ENCODE measurements around the gene SPECC1L.

Gene SPECC1L

DNA sequence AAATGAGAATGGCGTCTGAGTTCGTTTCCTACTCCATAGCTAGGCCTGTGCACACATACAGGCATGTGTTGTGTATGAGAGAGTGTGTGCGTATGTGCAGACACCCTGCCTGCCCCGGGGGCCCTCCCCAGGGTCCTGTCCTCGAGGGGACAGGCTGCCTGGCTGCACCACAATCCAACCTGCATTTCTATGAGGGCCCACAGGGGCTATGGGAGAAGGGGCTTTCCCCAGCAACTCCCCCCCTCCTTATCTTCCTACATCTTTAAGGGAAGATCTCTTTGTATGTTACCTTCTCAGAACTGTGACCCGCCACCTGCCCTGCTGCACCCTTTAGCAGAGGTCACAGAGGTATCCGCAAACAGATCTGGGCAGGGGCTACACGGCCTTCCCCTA, 171.7 kb downstream of the SPECC1L start:
- no peak for DNase-seq (ENCODE audit: low spot score)

DNA sequence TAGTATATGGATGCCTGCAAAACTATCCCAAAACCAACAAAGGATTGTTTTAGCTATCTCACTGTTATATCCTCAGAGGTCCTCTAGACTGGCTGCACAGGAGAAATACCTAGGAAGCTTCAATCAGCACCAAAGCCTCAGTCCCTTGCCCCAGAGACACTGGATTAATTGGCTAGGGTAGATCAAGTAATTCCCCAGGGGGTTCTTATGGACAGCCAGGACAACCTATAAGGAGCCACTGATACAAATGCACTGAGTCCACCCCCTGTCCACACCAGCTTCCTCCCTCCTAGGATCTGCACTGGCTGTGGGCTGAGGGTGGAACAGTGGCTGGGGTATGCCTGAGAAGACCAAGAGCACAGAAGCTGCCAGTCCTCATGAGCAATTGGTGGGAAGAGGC, 173.0 kb downstream of the SPECC1L start:
- no peak for DNase-seq (ENCODE audit: low spot score)

DNA sequence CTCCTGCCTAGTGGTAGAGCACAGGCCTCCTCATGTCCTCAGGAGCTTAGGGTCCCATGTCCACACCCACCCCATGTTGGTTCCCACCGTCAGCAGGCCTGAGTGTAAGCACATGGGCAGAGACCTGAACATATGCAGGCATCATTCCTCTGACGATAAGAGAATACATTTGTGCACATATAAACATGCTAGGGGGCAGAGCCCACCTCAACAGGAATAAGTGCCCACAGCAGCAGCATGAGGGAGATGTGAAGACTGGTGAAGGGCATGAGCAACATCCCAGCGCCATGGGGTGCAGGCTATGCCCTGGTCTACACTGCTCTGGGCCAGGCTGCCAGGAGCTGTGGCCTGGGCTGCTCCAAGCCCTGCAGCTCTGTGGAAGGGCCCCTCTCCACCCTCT, 173.6 kb downstream of the SPECC1L start:
- DNase-seq (ENCODE audit: low spot score), result no peak

DNA sequence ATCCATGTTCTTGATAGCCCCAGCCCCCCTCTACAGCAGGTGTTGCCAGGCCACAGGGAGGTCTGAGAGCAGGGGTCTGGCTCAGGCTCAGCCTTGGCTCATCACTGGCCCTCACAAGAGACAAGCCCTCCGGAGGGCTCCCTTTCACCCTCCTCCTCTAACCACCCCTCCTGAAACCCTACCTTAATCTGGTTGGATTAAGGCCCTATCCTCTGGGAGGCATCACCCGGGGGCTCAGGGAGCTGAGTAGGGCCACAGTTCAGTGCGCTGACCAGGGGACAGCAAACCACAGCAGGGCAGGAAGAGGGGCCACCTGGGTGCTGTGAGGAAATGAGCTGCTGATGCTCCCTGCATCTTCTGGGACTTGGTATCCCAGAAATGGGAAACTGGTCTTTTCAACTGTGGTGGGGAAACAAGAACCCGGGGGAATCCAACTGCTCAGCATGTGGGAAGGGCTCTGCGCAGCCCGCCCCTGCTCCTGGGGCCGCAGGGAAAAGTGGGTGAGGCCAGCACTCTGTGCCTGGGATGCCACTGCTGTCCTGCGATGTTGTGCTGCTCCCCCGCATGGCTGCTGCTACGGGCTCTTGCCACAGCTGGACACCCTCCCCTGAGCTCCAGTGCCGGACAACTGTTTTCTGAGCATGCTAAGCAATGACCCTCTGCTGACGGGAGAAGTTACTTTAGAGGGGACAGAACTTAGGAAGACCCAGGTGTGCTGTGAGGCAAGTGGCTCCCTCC, 174.3 kb downstream of the SPECC1L start:
- no peak for DNase-seq (ENCODE audit: low spot score)

DNA sequence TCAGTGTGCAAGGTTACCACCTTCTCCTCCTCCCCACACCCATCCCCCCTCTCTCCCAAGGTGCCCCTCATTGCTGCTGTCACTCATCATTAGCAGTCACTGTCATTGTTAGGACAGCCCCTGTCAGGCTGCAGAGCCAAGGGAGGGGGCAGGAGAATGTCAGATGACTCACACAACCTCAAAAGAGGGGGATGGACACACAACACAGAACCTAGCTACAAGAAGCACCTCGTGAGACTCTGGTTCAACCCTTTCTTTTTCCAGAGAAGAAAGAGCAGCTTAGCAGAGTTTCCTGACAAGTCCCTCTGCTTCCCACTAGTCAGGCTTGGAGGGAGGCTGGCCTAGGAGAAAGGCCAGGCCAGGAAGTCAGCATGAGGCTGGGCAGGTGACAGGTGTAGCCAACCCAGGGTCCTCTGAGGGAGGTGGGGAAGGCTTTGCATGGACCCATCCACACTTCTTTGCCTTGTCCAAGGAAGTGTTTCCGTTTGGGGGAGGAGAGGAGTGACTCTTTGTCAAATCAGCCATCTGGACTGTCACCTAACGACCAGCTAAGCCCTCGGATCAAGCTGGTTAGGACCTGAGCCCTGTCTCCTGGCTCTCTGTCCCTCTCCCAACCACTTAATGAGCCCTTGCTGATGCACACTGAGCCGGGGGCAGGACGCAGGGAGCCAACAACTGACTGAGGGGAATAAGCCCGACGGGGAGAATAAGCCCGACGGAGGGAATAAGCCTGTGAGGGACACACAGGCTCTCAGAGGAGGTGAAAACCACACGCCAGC, 175.0 kb downstream of the SPECC1L start:
- DNase-seq (ENCODE audit: low spot score), result no peak

DNA sequence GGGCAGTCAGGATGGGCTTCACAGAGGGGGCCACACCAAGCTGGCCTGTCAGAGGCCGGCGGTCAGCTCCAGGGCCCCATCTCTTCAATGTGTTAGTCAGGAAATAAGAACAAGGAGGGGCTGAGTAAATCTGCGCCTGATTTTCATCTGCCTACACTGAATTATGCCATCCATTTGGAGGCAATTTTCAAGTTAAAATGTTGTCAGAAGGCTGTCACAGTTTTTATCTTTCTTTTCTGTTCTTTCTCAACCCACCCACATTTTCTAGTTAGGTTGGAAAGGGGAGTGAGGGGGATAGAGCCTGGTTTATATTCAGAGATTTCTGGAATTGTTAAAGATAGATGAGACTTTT, 175.6 kb downstream of the SPECC1L start:
- no peak for DNase-seq (ENCODE audit: low spot score)

DNA sequence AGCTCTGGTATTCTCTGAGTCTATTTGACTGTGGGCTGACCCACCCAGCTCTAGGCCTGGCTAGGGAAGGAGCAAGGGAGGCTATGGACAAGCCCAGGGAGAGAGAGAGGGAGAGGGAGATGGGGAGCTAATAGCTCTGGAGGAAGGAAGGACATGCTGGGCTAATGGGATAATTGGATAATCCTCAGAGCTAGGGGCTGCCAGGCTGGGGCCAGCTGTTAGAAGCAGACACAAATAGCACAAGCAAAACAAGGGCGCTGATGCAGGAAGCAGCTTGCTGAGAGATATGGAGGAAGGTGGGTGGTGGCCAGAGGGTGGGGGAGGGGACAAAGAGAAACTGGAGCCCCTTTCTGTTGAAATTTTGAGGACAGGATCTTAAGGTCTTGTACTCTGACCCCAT, 180.0 kb downstream of the SPECC1L start:
- no peak for DNase-seq (ENCODE audit: low spot score)

DNA sequence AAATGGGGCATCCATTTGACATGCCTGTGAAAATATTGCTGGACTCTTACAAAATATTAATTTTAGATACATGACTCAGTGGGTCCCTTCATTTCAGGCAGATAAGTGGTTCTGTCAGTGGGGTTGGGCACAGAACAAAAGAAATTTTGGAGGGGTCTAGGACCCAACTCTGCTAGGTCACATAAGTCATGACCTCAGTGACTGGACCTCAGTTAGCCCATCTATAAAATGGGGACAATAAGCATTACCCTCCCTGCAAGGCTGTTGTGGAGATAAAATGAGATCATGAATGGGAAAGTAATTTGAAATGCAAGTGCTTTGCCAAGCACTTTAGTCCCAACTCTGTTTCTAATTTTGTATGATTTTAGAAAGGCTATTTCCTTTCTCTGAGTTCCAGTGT, 180.5 kb downstream of the SPECC1L start:
- DNase-seq (ENCODE audit: low spot score), result no peak

DNA sequence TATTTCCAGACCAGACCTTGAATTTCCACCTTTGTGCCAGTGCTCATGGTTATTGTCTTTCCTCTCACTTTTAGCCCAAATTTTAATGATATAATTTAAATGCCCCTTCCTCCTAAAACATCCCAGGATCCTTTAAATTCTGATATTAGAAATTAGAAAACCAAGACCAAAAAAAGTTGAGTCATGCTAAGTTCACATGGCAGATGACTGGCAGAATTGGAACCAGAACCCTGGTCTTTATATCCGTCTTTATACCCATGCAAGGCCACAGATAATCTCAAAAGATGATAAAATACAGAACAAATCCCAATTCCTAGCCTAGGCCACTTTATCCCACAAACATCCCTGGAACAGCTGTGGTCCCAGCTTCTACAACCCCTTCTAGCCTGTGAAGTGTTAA, 183.2 kb downstream of the SPECC1L start:
- no peak for DNase-seq (ENCODE audit: low spot score)

DNA sequence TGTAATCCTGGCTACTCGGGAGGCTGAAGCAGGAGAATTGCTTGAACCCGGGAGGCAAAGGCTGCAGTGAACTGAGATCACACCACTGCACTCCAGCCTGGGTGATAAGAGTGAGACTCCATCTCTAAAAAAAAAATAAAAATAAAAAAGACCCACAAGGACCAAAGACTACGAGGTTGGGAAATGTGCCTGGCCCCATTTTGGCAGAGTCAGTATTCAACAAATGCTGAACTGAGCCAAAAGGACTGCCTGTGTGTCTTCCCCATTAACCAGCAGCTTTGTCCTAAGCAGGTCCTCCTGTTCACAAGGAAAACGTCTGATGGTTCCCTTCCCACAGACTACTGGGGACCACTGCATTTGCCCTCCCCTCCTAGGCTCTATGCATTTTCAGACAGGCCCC, 184.4 kb downstream of the SPECC1L start:
- no peak for DNase-seq (ENCODE audit: low spot score)

DNA sequence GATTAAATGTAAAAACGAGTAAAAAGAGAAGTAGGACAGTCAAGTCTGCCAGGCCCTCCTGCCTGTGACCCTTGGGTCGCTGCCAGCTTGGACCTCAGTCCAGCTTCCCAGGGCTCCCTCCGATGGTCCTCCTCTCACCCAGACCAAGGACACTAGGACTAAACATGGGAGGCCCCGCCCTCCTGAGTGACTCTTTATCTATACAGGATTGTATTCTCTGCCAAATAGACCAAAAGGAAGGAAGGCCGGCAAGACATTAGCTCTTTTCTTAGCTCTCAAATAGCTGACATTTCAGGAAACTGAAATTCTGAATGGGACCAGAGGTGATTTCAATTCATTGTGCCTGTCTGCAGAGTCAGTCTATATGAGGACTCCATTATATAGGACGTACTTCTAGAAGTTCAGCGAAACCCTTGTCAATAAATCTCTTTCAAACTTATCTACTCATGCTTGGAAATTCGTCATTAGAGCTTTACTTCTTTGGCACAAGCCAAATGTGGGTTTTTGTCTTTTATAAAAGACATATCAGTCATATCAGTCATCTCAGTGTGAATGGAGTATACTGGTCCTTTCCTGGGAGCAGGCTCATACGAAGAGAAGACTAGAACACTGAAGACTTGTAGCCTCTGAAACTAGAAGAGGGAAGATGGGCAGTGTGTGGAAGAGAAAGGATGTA, 185.3 kb downstream of the SPECC1L start:
- no peak for DNase-seq (ENCODE audit: low spot score)

DNA sequence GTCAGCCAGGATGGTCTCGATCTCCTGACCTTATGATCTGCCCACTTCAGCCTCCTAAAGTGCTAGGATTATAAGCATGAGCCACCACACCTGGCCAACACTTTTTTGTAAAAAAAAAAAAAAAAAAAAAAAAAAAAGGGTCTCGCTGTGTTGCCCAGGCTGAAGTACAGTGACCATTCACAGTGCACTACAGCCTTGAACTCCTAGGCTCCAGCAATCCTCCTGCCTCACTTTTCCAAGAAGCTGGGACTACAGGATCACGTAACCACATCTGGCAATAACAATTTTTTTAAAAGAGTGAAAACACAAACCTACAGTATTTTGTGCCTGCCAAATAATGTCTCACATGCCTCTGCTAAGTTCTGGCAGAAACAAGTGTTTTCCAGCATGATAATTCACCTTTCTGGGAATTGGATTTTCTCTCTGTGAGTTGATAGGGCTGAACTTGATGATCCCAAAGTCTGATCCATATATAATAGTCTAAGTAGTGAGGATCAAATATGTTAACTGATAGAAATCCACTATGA, 187.3 kb downstream of the SPECC1L start:
- no peak for DNase-seq (ENCODE audit: low spot score)

DNA sequence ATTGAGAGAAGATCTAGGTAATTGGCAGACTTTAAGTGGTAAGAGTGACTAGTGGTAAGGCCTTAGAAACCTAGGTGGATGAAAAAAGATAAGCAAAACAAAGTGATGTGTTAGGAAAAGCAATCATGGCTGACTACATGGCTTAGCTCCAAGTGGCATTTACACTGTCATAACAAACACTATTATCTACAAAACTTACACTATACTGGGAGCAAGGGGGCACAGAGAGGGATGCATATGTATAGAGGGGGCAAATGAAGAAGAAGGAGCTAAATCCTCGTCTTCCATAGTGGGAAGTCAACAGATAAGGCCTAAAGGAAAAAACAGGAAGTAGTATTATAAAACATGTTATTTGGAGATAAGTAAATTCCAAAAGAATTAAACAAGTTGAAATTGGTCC, 189.3 kb downstream of the SPECC1L start:
- DNase-seq (ENCODE audit: low spot score), result no peak

DNA sequence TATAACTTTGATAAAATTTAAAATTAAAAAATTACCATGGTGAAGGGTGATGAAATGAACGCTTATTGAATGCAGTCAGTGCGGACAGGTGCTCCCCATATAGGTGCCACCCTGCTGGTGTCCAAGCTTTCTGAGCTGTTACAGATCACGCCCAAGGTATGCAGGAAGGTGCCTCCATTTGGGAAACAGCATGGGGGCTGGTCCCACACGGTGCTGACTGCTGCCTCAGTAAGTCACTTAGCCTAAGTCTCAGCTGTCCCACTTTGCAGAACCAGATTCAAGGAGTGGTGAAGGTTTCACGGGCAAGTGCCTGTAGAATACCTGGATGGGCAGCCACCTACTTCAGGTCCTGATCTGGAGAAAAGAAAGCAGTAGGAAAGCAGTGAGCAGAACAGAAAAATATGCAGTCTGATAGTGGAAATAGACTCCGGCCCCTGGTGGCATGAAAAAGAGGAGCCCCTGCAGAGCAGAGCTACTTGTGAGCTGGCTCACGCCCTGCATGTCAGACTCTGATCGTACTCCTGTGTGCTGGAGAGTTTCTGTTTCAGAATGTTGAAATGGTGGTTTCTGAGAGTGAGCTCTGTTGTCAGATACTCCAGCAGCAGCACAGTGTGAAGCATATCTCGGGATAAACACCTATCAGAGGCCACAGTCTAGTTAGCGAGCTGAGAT, 189.9 kb downstream of the SPECC1L start:
- no peak for DNase-seq (ENCODE audit: low spot score)

DNA sequence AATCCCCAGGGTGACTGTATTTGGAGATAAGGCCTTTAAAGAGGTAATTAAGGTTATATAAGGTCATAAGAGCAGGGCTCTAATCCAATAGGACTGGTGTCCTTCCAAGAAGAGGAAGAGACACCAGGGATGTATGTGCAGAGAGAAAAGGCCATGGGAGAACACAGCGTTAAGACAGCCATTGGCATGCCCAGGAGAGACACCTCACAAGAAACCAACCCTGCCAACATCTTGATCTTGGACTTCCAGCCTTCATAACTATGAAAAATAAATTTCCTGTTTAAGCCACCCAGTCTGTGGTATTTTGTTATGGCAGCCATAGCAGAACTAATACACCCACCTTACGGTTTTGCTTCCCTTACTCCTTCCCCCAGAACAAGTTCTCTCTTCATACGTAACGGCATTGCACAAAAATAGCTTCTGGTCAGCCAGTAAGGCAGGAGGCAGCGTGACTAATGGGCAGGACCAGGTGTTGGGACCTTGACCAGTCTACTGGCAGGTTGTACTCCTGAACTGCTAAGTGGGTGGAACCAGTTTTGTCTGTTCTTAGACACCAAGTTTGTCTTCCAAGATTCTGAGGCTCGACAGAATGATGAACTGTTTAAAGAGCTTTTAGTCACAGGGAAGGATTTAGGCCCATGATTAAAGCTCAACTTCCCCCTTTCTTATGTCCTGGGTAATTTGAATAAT, 192.6 kb downstream of the SPECC1L start:
- DNase-seq (ENCODE audit: low spot score), result no peak

DNA sequence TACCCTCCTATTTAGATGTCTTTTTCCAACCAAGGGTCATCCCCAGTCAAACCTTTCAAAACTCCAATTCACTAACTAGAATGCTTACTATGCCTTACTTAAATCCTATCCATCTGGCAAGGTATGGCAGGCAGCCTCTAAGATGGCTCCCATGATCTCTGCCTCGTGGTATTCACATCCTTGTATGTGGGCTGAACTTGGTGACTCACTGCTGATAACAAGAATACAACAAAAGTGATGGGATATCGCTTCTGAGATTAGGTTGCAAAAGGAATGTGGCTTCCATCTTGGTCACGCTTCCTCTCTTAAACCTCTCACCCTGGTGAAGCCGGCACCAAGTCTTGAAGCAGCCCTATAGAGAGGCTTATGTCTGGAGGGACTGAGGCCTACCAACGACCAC, 194.9 kb downstream of the SPECC1L start:
- no peak for DNase-seq (ENCODE audit: low spot score)

DNA sequence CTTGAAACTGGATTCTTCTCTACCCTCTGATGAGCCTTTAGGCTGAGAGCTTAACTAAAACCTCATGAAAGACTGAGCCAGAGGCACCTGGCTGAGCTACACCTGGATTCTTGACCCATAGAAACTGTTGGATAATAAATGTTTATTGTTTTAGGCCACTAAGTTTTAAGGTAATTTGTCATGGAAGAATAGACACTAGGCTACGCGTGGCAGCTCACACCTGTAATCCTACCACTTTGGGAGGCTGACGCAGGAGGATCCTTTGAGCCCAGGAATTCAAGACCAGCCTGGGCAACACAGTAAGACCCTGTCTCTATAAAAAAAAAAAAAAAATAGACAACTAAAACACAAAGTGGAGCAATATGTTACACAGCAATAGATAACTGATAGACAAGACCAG, 195.3 kb downstream of the SPECC1L start:
- no peak for DNase-seq (ENCODE audit: low spot score)

DNA sequence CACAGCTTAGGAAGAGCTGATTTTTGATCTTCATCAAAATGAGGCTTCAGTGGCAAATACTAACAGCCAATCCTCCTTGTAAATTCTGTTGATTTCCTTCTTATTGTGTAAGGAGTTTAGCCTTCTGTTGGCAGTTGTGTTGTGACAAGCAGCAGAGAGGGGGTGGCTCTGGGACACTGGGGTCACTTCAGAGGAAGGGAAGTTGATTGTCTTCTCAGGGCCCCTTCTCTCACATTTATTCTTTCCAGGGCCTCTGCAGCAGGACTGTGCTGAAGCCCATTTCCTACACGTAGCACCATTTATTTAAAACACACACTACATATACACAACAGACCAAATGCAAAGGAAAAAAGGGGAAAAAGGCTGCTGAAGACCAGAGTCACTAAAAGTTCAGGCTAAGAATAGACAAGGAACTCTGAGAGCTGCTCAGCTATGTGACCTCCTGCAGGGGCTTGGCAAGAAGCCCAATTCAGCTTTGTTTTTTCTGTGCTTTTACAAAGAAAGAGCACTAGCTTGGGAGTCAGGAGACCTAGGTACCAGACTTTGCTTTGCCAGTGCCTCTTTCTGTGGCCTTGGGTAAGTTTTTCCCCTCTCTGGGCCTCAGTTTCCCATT, 196.2 kb downstream of the SPECC1L start:
- no peak for DNase-seq (ENCODE audit: low spot score)

DNA sequence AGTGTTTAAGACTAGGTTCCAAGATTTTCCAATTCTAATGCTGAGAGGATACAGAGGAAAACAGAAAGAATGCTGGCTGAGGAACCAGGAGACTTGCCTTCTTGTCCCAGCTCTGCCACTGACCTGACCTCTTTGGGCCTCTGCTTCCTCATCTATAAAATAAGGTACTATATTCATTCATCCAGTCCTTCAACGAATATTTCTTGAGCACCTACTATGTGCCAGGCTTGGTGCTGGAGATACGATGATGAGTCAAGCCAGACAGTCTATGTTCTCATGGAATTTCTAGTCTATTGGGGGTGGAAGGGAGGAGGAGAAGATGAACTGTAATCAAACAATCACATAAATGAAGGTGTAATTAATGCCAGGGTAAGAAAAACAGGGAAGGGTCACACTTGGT, 196.7 kb downstream of the SPECC1L start:
- DNase-seq (ENCODE audit: low spot score), result no peak

Measured in HuH-7.5 (cell line).